HL-60 (cell line): ENCODE data around the gene ANO1.

Experiments used
- GABPA ChIP-seq: IDR thresholded peaks from 2 replicates; pipeline ENCODE4 v1.6.1; 2012; ENCODE audit warnings: low read depth
- POLR2AphosphoS5 ChIP-seq: IDR thresholded peaks from 2 replicates; pipeline ENCODE4 v1.6.1; 2012; ENCODE audit warnings: low read depth
- TF ChIP-seq, protein P1 (sequence below): IDR thresholded peaks from one replicate; pipeline ENCODE4 v1.5.1; 2011; ENCODE audit warnings: low read length, control low read depth, inconsistent platforms; ENCODE audit not compliant: insufficient read depth
- TF ChIP-seq, protein P2 (sequence below): IDR thresholded peaks from 2 replicates; pipeline ENCODE4 v1.6.1; 2012; ENCODE audit warnings: low read depth; ENCODE audit not compliant: insufficient replicate concordance

DNA sequence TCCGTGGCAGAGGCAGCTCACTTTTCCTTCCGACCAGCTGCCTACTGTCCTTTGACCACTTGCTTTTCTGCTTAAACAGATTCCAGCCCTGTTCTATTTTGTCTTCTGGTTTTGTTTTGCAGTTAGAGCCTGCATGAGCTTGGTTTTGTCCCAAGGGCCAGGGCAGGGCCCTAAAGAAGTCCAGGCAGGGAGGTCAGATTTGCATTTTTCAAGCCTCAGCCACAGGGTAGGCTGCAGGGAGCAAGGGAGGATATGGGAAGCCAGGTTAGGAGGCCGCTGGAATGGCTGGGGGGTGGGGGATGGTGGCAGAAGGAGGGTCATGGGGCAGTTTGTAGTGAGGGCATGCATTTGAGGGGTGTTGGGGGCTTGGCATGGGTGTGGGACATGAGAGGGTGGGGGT, 148.1 kb downstream of the ANO1 start:
- TF ChIP-seq, protein P1, sequence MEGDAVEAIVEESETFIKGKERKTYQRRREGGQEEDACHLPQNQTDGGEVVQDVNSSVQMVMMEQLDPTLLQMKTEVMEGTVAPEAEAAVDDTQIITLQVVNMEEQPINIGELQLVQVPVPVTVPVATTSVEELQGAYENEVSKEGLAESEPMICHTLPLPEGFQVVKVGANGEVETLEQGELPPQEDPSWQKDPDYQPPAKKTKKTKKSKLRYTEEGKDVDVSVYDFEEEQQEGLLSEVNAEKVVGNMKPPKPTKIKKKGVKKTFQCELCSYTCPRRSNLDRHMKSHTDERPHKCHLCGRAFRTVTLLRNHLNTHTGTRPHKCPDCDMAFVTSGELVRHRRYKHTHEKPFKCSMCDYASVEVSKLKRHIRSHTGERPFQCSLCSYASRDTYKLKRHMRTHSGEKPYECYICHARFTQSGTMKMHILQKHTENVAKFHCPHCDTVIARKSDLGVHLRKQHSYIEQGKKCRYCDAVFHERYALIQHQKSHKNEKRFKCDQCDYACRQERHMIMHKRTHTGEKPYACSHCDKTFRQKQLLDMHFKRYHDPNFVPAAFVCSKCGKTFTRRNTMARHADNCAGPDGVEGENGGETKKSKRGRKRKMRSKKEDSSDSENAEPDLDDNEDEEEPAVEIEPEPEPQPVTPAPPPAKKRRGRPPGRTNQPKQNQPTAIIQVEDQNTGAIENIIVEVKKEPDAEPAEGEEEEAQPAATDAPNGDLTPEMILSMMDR = no peak
- TF ChIP-seq, protein P2, sequence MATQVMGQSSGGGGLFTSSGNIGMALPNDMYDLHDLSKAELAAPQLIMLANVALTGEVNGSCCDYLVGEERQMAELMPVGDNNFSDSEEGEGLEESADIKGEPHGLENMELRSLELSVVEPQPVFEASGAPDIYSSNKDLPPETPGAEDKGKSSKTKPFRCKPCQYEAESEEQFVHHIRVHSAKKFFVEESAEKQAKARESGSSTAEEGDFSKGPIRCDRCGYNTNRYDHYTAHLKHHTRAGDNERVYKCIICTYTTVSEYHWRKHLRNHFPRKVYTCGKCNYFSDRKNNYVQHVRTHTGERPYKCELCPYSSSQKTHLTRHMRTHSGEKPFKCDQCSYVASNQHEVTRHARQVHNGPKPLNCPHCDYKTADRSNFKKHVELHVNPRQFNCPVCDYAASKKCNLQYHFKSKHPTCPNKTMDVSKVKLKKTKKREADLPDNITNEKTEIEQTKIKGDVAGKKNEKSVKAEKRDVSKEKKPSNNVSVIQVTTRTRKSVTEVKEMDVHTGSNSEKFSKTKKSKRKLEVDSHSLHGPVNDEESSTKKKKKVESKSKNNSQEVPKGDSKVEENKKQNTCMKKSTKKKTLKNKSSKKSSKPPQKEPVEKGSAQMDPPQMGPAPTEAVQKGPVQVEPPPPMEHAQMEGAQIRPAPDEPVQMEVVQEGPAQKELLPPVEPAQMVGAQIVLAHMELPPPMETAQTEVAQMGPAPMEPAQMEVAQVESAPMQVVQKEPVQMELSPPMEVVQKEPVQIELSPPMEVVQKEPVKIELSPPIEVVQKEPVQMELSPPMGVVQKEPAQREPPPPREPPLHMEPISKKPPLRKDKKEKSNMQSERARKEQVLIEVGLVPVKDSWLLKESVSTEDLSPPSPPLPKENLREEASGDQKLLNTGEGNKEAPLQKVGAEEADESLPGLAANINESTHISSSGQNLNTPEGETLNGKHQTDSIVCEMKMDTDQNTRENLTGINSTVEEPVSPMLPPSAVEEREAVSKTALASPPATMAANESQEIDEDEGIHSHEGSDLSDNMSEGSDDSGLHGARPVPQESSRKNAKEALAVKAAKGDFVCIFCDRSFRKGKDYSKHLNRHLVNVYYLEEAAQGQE = no peak
- TF ChIP-seq POLR2AphosphoS5 = no peak
- TF ChIP-seq GABPA = no peak
